Choroid plexus epithelial cell (primary cell): ENCODE measurements around the gene TMEM158.

Experiments used
- DNase-seq: peaks from one replicate; pipeline ENCODE4 v3.0.0-alpha.2; 2010; ENCODE audit warnings: low read depth
- H3K4me3 ChIP-seq: 2 replicates; pipeline ENCODE4 v1.5.1; 2011; ENCODE audit warnings: low read depth, mild to moderate bottlenecking, control low read depth, low read length, moderate library complexity
- CTCF ChIP-seq: conservative IDR thresholded peaks from 2 replicates; pipeline ENCODE4 v1.5.1; 2011; ENCODE audit warnings: low read depth, mild to moderate bottlenecking, control low read depth, inconsistent platforms, low read length, moderate library complexity

Gene TMEM158

GRCh38 chr3:45212095-45212468 is 14.0 kb downstream of the TMEM158 start:
- DNase-seq = no peak
- no peak for TF ChIP-seq CTCF

GRCh38 chr3:45211466-45212094 is 14.5 kb downstream of the TMEM158 start:
- no peak for DNase-seq
- no peak for TF ChIP-seq CTCF
- no peak overlapping the region for H3K4me3 ChIP-seq

More at GRCh38 chr3:45212095-45212468, 14.0 kb downstream of the TMEM158 start:
- no peak overlapping the region for H3K4me3 ChIP-seq

- TF ChIP-seq CTCF = peak; percentile 99
- no peak overlapping the region for H3K4me3 ChIP-seq
- peak; percentile 90 for DNase-seq
Observed at GRCh38 chr3:45210308-45211041, 15.6 kb downstream of the TMEM158 start.

- DNase-seq = no peak
- no peak overlapping the region for H3K4me3 ChIP-seq
- no peak for TF ChIP-seq CTCF
Observed at GRCh38 chr3:45209526-45209925, 16.6 kb downstream of the TMEM158 start.

GRCh38 chr3:45208586-45208985 is 17.5 kb downstream of the TMEM158 start:
- TF ChIP-seq CTCF = no peak
- H3K4me3 ChIP-seq = no peak overlapping the region
- no peak for DNase-seq

GRCh38 chr3:45207446-45207845 is 18.6 kb downstream of the TMEM158 start:
- no peak for DNase-seq
- TF ChIP-seq CTCF = no peak
- no peak overlapping the region for H3K4me3 ChIP-seq

GRCh38 chr3:45205126-45205525 is 21.0 kb downstream of the TMEM158 start:
- H3K4me3 ChIP-seq = no peak overlapping the region
- peak; percentile 40 for DNase-seq
- TF ChIP-seq CTCF = no peak
